ENCODE results near the gene IRF7. TPM values are rescaled to one million over a fixed set of nuclear protein-coding genes. Genes with fewer than 3 reads are reported as not detected.

The IRF7 gene
- polyA plus RNA-seq, 1 experiment = 6.1 TPM

- ChIA-PET POLR2A (no interaction called here), CTCF (interaction anchor here (1.7 kb wide), 1 partner anchor 33 kb away, joined by 3 read pairs; no protein-coding TSS in a partner anchor)
- no peak for DNase-seq (ENCODE audit: low read depth)
- Histone ChIP-seq H3K36me3 (ENCODE audit: control insufficient read depth, insufficient read depth, low read length) (peaks cover 29% of the 10 kb centered on the region), H3K27me3 (ENCODE audit: control insufficient read depth, insufficient read depth, low read length) (no peaks in the 10 kb centered on the region), H3K4me3 (ENCODE audit: low read depth, low read length) (no peak overlapping the region)
- TF ChIP-seq, protein P1, sequence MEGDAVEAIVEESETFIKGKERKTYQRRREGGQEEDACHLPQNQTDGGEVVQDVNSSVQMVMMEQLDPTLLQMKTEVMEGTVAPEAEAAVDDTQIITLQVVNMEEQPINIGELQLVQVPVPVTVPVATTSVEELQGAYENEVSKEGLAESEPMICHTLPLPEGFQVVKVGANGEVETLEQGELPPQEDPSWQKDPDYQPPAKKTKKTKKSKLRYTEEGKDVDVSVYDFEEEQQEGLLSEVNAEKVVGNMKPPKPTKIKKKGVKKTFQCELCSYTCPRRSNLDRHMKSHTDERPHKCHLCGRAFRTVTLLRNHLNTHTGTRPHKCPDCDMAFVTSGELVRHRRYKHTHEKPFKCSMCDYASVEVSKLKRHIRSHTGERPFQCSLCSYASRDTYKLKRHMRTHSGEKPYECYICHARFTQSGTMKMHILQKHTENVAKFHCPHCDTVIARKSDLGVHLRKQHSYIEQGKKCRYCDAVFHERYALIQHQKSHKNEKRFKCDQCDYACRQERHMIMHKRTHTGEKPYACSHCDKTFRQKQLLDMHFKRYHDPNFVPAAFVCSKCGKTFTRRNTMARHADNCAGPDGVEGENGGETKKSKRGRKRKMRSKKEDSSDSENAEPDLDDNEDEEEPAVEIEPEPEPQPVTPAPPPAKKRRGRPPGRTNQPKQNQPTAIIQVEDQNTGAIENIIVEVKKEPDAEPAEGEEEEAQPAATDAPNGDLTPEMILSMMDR (IDR thresholded peaks at IDR 0.05; ENCODE audit: insufficient read depth, low read depth, low read length) = no peak
Measured at GRCh38 chr11:587978-588380, 27.8 kb downstream of the IRF7 start.

- ChIA-PET POLR2A (no interaction called here), CTCF (no interaction called here)
- peaks cover 24% of the 10 kb centered on the region for H3K36me3 ChIP-seq (ENCODE audit: control insufficient read depth, insufficient read depth, low read length)
- TF ChIP-seq, protein P1 (IDR thresholded peaks at IDR 0.05; ENCODE audit: insufficient read depth, low read depth, low read length) = no peak
- no peaks in the 10 kb centered on the region for H3K27me3 ChIP-seq (ENCODE audit: control insufficient read depth, insufficient read depth, low read length)
- DNase-seq (ENCODE audit: low read depth) = no peak
- H3K4me3 ChIP-seq (ENCODE audit: low read depth, low read length) = no peak overlapping the region
Measured at GRCh38 chr11:587546-587945, 28.2 kb downstream of the IRF7 start.

DNA sequence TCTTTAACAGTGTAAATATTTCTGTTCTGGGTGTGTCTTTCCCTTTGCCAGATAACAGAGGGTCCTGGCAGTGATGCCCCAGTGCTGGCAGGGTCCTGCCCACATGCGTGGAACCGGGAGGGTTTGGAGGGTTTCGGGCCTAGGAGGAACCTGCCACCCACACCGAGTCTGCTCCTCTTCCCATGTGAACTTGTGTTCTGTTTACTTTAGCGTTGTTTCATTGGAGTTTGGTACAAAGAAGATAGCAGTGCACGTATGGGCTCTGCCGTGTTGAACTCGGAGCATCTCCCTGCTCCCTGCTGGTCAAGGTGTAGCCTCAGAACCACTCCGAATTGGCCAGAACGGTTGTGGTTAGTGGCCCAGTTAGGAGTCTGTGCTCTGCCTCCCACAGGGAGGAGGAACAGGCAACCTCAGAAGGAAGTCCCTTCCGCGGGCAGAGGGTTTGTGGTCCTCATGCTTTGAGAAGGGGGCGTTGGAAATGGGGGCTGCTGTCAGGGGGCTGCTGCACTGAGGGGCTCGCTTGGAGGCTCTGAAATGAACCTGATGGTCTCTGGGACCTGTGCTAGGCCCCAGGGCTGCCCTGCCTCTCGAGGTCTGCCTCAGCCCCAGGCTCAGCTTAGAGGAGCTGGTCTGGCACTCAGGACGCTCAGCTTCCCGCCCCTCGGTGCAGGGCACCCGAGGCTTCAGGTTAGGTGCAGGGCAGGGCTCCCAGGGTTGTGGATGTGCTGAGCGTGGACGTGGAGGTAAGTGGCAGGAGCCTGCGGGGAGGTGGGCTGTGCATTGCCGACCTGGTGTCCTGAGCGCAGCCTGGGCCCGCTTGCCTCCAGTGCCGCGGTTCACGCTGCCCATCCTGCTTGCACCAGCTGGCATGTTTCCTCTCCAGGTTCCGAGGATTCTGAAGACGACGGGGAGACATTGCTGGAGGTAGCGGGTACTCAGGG, 29.1 kb downstream of the IRF7 start:
- CTCF ChIA-PET = no interaction called here

GRCh38 chr11:584287-584686, 31.5 kb downstream of the IRF7 start:
- POLR2A ChIA-PET = no interaction called here
- Histone ChIP-seq H3K36me3 (ENCODE audit: control insufficient read depth, insufficient read depth, low read length) (peaks cover 18% of the 10 kb centered on the region), H3K4me3 (ENCODE audit: low read depth, low read length) (no peak overlapping the region), H3K27me3 (ENCODE audit: control insufficient read depth, insufficient read depth, low read length) (no peaks in the 10 kb centered on the region)
- DNase-seq (ENCODE audit: low read depth) = no peak
- TF ChIP-seq, protein P1 (IDR thresholded peaks at IDR 0.05; ENCODE audit: insufficient read depth, low read depth, low read length) = no peak
- CTCF ChIA-PET = interaction anchor here (1.5 kb wide), 1 partner anchor 12 kb away, joined by 3 read pairs; no protein-coding TSS in a partner anchor

More for the DNA sequence above, 29.1 kb downstream of the IRF7 start:
- H3K27me3 ChIP-seq (ENCODE audit: control insufficient read depth, insufficient read depth, low read length) = no peaks in the 10 kb centered on the region
- POLR2A ChIA-PET = no interaction called here
- DNase-seq (ENCODE audit: low read depth) = no peak
- peaks cover 25% of the 10 kb centered on the region for H3K36me3 ChIP-seq (ENCODE audit: control insufficient read depth, insufficient read depth, low read length)
- TF ChIP-seq, protein P1 (IDR thresholded peaks at IDR 0.05; ENCODE audit: insufficient read depth, low read depth, low read length) = no peak
- no peak overlapping the region for H3K4me3 ChIP-seq (ENCODE audit: low read depth, low read length)

DNA sequence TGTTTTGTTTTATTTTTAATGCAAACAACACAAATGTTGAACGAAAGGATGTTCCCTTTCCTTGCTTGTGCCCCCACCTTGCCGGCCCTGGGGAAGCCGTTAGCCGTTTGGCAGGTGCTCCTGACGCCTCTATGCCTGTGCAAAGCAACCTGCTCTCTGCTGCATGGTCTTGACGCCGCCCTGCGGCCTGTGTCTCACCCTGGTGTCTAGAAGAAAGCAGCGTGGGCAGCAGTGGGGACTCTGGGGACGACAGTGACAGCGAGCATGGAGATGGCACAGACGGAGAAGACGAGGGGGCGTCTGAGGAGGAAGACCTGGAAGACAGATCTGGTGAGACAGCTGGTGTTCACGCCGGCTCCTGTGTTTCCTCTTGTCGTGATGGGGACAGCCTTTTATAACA, 34.0 kb downstream of the IRF7 start:
- peaks cover 16% of the 10 kb centered on the region for H3K36me3 ChIP-seq (ENCODE audit: control insufficient read depth, insufficient read depth, low read length)
- ChIA-PET POLR2A (no interaction called here), CTCF (no interaction called here)
- H3K27me3 ChIP-seq (ENCODE audit: control insufficient read depth, insufficient read depth, low read length) = no peaks in the 10 kb centered on the region
- no peak overlapping the region for H3K4me3 ChIP-seq (ENCODE audit: low read depth, low read length)
- TF ChIP-seq, protein P1 (IDR thresholded peaks at IDR 0.05; ENCODE audit: insufficient read depth, low read depth, low read length) = no peak
- no peak for DNase-seq (ENCODE audit: low read depth)

Measured in BJ (cell line).